ENCODE measurements around the gene CACNB1.

Gene CACNB1

DNA sequence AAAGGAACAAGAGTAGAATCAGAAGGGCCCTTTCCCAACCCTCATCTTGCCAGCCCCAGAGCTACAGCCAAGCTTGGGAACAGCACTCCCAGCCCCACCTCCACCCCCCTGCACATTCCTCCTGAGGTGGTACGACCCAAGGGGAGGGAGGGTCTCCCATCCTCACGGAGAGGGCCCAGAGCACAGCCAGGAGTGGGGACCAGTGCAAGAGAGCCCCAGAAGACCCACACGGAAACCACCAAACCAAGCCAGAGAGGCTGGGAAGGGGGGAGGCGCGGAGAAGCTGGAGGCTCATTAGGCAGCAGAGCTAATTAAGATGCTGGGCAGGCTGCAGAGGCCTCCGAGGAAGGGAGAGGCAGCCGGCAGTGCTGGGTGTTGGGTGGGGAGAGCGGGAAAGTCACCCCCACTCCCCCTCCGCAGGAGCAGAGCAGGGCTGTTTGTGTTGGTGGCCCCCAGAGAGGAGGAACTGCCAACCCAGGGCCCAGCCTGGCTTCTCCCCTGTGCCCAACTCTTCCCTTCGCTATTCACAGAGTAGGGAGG, 2.4 kb downstream of the CACNB1 start:
- peaks cover 19% of the 10 kb centered on the region; the same call in 1 of the 2 replicates for H3K4me1 ChIP-seq (ENCODE audit: control insufficient read depth, insufficient read depth, low read length)
- CTCF ChIA-PET, result interaction anchor here (0.6 to 3.5 kb wide), 8 partner anchors 13 to 427 kb away, joined by 3 to 28 read pairs (median 6); no protein-coding TSS in a partner anchor
- H3K4me3 ChIP-seq (ENCODE audit: low read depth, low read length), result no peak overlapping the region
- H3K9me3 ChIP-seq (ENCODE audit: control insufficient read depth, insufficient read depth, low read depth, low read length), result no peaks in the 10 kb centered on the region
- H3K27ac ChIP-seq (ENCODE audit: extremely low read depth, low read depth, low read length), result peak overlapping the region; percentile 21; the same call in 1 of the 2 replicates
- H3K36me3 ChIP-seq (ENCODE audit: control insufficient read depth in 2 of 2, insufficient read depth in 1 of 2, low read length in 2 of 2), result peaks cover 19 to 40% of the 10 kb centered on the region in 2 experiments
- POLR2A ChIA-PET, result interaction anchor here (1.2 to 1.5 kb wide), 3 partner anchors 10 to 30 kb away, joined by 3 to 4 read pairs (median 4); no protein-coding TSS in a partner anchor
- TF ChIP-seq ZFP69B (tag by site-specific recombination; IDR thresholded peaks at IDR 0.05) (no peak), ZNF366 (tag by site-specific recombination; conservative IDR thresholded peaks at IDR 0.05) (no peak), ZNF292 (tag by site-specific recombination; IDR thresholded peaks at IDR 0.05; ENCODE audit: borderline replicate concordance, low read depth) (no peak), IKZF3 (tag by site-specific recombination; IDR thresholded peaks at IDR 0.05) (0 out of 2 replicates have a peak, but pooled peaks have one; percentile 3), ZNF658 (tag by site-specific recombination; IDR thresholded peaks at IDR 0.05) (no peak), YY2 (tag by site-specific recombination; IDR thresholded peaks at IDR 0.05) (no peak), FEZF1 (tag by site-specific recombination; IDR thresholded peaks at IDR 0.05) (no peak), SALL2 (tag by site-specific recombination; IDR thresholded peaks at IDR 0.05; ENCODE audit: borderline replicate concordance) (no peak), ZSCAN30 (tag by site-specific recombination; IDR thresholded peaks at IDR 0.05) (no peak), SP3 (tag by site-specific recombination; IDR thresholded peaks at IDR 0.05) (peak; percentile 33; the same call in 1 of the 2 replicates), ZNF544 (tag by site-specific recombination; IDR thresholded peaks at IDR 0.05) (no peak), SP7 (tag by site-specific recombination; IDR thresholded peaks at IDR 0.05) (no peak), ZNF394 (tag by site-specific recombination; IDR thresholded peaks at IDR 0.05; ENCODE audit: borderline replicate concordance) (peak; percentile 69; the same call in 1 of the 2 replicates), ZNF341 (tag by site-specific recombination; IDR thresholded peaks at IDR 0.05; ENCODE audit: low read depth) (peak; percentile 58), ZNF701 (tag by site-specific recombination; IDR thresholded peaks at IDR 0.05) (no peak), ZBTB48 (tag by site-specific recombination; IDR thresholded peaks at IDR 0.05) (no peak), ZNF174 (tag by site-specific recombination; IDR thresholded peaks at IDR 0.05) (no peak), ZNF626 (tag by site-specific recombination; IDR thresholded peaks at IDR 0.05) (no peak), ZNF521 (tag by site-specific recombination; IDR thresholded peaks at IDR 0.05) (no peak), GLI2 (tag by site-specific recombination; IDR thresholded peaks at IDR 0.05; ENCODE audit: borderline replicate concordance, low read depth) (no peak), ZNF510 (tag by site-specific recombination; IDR thresholded peaks at IDR 0.05; ENCODE audit: insufficient replicate concordance) (no peak), REPIN1 (tag by site-specific recombination; IDR thresholded peaks at IDR 0.05; ENCODE audit: low read depth) (no peak), ZBTB17 (tag by site-specific recombination; IDR thresholded peaks at IDR 0.05) (peak; percentile 35; the same call in 1 of the 2 replicates), MEIS1 (CRISPR knock-in tag; IDR thresholded peaks at IDR 0.05; ENCODE audit: borderline replicate concordance) (no peak)
- TF ChIP-seq, protein P1, sequence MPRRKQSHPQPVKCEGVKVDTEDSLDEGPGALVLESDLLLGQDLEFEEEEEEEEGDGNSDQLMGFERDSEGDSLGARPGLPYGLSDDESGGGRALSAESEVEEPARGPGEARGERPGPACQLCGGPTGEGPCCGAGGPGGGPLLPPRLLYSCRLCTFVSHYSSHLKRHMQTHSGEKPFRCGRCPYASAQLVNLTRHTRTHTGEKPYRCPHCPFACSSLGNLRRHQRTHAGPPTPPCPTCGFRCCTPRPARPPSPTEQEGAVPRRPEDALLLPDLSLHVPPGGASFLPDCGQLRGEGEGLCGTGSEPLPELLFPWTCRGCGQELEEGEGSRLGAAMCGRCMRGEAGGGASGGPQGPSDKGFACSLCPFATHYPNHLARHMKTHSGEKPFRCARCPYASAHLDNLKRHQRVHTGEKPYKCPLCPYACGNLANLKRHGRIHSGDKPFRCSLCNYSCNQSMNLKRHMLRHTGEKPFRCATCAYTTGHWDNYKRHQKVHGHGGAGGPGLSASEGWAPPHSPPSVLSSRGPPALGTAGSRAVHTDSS (tag by site-specific recombination; IDR thresholded peaks at IDR 0.05), result no peak
- TF ChIP-seq, protein P2, sequence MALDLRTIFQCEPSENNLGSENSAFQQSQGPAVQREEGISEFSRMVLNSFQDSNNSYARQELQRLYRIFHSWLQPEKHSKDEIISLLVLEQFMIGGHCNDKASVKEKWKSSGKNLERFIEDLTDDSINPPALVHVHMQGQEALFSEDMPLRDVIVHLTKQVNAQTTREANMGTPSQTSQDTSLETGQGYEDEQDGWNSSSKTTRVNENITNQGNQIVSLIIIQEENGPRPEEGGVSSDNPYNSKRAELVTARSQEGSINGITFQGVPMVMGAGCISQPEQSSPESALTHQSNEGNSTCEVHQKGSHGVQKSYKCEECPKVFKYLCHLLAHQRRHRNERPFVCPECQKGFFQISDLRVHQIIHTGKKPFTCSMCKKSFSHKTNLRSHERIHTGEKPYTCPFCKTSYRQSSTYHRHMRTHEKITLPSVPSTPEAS (tag by site-specific recombination; IDR thresholded peaks at IDR 0.05), result no peak
- TF ChIP-seq, protein P3, sequence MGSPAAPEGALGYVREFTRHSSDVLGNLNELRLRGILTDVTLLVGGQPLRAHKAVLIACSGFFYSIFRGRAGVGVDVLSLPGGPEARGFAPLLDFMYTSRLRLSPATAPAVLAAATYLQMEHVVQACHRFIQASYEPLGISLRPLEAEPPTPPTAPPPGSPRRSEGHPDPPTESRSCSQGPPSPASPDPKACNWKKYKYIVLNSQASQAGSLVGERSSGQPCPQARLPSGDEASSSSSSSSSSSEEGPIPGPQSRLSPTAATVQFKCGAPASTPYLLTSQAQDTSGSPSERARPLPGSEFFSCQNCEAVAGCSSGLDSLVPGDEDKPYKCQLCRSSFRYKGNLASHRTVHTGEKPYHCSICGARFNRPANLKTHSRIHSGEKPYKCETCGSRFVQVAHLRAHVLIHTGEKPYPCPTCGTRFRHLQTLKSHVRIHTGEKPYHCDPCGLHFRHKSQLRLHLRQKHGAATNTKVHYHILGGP (tag by site-specific recombination; IDR thresholded peaks at IDR 0.05), result no peak
- TF ChIP-seq, protein P4, sequence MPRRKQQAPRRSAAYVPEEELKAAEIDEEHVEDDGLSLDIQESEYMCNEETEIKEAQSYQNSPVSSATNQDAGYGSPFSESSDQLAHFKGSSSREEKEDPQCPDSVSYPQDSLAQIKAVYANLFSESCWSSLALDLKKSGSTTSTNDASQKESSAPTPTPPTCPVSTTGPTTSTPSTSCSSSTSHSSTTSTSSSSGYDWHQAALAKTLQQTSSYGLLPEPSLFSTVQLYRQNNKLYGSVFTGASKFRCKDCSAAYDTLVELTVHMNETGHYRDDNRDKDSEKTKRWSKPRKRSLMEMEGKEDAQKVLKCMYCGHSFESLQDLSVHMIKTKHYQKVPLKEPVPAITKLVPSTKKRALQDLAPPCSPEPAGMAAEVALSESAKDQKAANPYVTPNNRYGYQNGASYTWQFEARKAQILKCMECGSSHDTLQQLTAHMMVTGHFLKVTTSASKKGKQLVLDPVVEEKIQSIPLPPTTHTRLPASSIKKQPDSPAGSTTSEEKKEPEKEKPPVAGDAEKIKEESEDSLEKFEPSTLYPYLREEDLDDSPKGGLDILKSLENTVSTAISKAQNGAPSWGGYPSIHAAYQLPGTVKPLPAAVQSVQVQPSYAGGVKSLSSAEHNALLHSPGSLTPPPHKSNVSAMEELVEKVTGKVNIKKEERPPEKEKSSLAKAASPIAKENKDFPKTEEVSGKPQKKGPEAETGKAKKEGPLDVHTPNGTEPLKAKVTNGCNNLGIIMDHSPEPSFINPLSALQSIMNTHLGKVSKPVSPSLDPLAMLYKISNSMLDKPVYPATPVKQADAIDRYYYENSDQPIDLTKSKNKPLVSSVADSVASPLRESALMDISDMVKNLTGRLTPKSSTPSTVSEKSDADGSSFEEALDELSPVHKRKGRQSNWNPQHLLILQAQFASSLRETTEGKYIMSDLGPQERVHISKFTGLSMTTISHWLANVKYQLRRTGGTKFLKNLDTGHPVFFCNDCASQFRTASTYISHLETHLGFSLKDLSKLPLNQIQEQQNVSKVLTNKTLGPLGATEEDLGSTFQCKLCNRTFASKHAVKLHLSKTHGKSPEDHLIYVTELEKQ (tag by site-specific recombination; IDR thresholded peaks at IDR 0.05; ENCODE audit: borderline replicate concordance), result no peak
- TF ChIP-seq, protein P5, sequence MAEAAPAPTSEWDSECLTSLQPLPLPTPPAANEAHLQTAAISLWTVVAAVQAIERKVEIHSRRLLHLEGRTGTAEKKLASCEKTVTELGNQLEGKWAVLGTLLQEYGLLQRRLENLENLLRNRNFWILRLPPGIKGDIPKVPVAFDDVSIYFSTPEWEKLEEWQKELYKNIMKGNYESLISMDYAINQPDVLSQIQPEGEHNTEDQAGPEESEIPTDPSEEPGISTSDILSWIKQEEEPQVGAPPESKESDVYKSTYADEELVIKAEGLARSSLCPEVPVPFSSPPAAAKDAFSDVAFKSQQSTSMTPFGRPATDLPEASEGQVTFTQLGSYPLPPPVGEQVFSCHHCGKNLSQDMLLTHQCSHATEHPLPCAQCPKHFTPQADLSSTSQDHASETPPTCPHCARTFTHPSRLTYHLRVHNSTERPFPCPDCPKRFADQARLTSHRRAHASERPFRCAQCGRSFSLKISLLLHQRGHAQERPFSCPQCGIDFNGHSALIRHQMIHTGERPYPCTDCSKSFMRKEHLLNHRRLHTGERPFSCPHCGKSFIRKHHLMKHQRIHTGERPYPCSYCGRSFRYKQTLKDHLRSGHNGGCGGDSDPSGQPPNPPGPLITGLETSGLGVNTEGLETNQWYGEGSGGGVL (tag by site-specific recombination; IDR thresholded peaks at IDR 0.05), result peak; percentile 43; the same call in 1 of the 2 replicates

Measured in HEK293 (cell line).